Tongue (tissue), 2 donors: ENCODE data around the gene VSTM2L. TPM values are rescaled to one million over a fixed set of nuclear protein-coding genes. Genes with fewer than 3 reads are reported as not detected.

Experiments used
- DNase-seq: peaks from one replicate; pipeline ENCODE4 v3.0.0-alpha.2; 2015
- total RNA-seq: library from RNA; depleted of rRNA; stranded (reverse); fragments of >200 nt; gene quantifications from one replicate; pipeline ENCODE4 v1.2.3, GENCODE V29; 2014

VSTM2L gene
- total RNA-seq, 1 donor from 2014 or later = 0.82 TPM

- no peak for DNase-seq
Observed at GRCh38 chr20:37919389-37920040, 16.6 kb downstream of the VSTM2L start.

- no peak for DNase-seq
Observed at GRCh38 chr20:37920270-37920669, 17.3 kb downstream of the VSTM2L start.

- no peak for DNase-seq
Observed at GRCh38 chr20:37920679-37921322, 17.9 kb downstream of the VSTM2L start.

- DNase-seq = no peak
Observed at GRCh38 chr20:37921341-37921929, 18.5 kb downstream of the VSTM2L start.

- no peak for DNase-seq
Observed at GRCh38 chr20:37922016-37922415, 19.1 kb downstream of the VSTM2L start.

GRCh38 chr20:37925265-37926165 lies 22.6 kb downstream of the VSTM2L start:
- DNase-seq = no peak

- no peak for DNase-seq
Observed at GRCh38 chr20:37926612-37927011, 23.7 kb downstream of the VSTM2L start.

- DNase-seq = no peak
Observed at GRCh38 chr20:37927410-37928095, 24.6 kb downstream of the VSTM2L start.

- DNase-seq = no peak
Observed at GRCh38 chr20:37928996-37929682, 26.2 kb downstream of the VSTM2L start.

- no peak for DNase-seq
Observed at GRCh38 chr20:37929683-37930014, 26.7 kb downstream of the VSTM2L start.

GRCh38 chr20:37931153-37931922 lies 28.4 kb downstream of the VSTM2L start:
- no peak for DNase-seq

GRCh38 chr20:37932074-37932473 lies 29.1 kb downstream of the VSTM2L start:
- no peak for DNase-seq

GRCh38 chr20:37932919-37933318 lies 30.0 kb downstream of the VSTM2L start:
- no peak for DNase-seq

GRCh38 chr20:37933786-37934633 lies 31.1 kb downstream of the VSTM2L start:
- DNase-seq = no peak

- DNase-seq = no peak
Observed at GRCh38 chr20:37934634-37935375, 31.9 kb downstream of the VSTM2L start.

- no peak for DNase-seq
Observed at GRCh38 chr20:37935435-37935834, 32.5 kb downstream of the VSTM2L start.

- no peak for DNase-seq
Observed at GRCh38 chr20:37936041-37936440, 33.1 kb downstream of the VSTM2L start.

- DNase-seq = no peak
Observed at GRCh38 chr20:37936451-37936850, 33.5 kb downstream of the VSTM2L start.

GRCh38 chr20:37937686-37938085 lies 34.8 kb downstream of the VSTM2L start:
- no peak for DNase-seq
